Endodermal cell (in vitro differentiated cells): ENCODE measurements around the gene IFITM10. TPM values are rescaled to one million over a fixed set of nuclear protein-coding genes. Genes with fewer than 3 reads are reported as not detected.

ENCODE experiments used
- DNase-seq: peaks from one replicate; pipeline ENCODE4 v3.0.0-alpha.2; 2017
- H3K27ac ChIP-seq: 2 replicates; pipeline ENCODE4 v1.5.1; 2013; ENCODE audit warnings: mild to moderate bottlenecking, low read depth, low read length, moderate library complexity
- H3K27me3 ChIP-seq: 2 replicates; pipeline ENCODE4 v1.6.1; 2013; ENCODE audit warnings: mild to moderate bottlenecking, low read length, moderate library complexity; ENCODE audit not compliant: insufficient read depth, control insufficient read depth, poor library complexity, severe bottlenecking
- H3K36me3 ChIP-seq: 2 replicates; pipeline ENCODE4 v1.7.0; 2013; ENCODE audit warnings: mild to moderate bottlenecking, low read length, moderate library complexity; ENCODE audit not compliant: control insufficient read depth, insufficient read depth
- H3K4me1 ChIP-seq: one replicate; pipeline ENCODE4 v1.7.0; 2013; ENCODE audit warnings: low read length; ENCODE audit not compliant: control insufficient read depth, insufficient read depth
- H3K4me3 ChIP-seq: 2 replicates; pipeline ENCODE4 v1.5.1; 2013; ENCODE audit warnings: mild to moderate bottlenecking, low read length, moderate library complexity
- H3K9ac ChIP-seq: 2 replicates; pipeline ENCODE4 v1.6.1; 2013; ENCODE audit warnings: mild to moderate bottlenecking, low read length, moderate library complexity; ENCODE audit not compliant: poor library complexity, severe bottlenecking; ENCODE audit errors: extremely low read depth
- H3K9me3 ChIP-seq: 2 replicates; pipeline ENCODE4 v1.6.1; 2013; ENCODE audit warnings: mild to moderate bottlenecking, low read length, moderate library complexity; ENCODE audit not compliant: control insufficient read depth
- H3K27ac Mint-ChIP-seq: 2 replicates; pipeline ENCODE4 v1.8.0; 2020; ENCODE audit warnings: mixed read lengths
- H3K27me3 Mint-ChIP-seq: 2 replicates; pipeline ENCODE4 v1.8.0; 2021; ENCODE audit warnings: mild to moderate bottlenecking, mixed read lengths; ENCODE audit not compliant: insufficient read depth
- H3K36me3 Mint-ChIP-seq: 2 replicates; pipeline ENCODE4 v1.8.0; 2020; ENCODE audit warnings: low read depth, mixed read lengths
- H3K4me1 Mint-ChIP-seq: 2 replicates; pipeline ENCODE4 v1.8.0; 2020; ENCODE audit warnings: mixed read lengths
- H3K4me3 Mint-ChIP-seq: 2 replicates; pipeline ENCODE4 v1.8.0; 2020; ENCODE audit warnings: mild to moderate bottlenecking, moderate library complexity, mixed read lengths
- H3K9me3 Mint-ChIP-seq: 2 replicates; pipeline ENCODE4 v1.8.0; 2020; ENCODE audit warnings: mild to moderate bottlenecking, mixed read lengths
- CTCF ChIP-seq: fragments of 200-600 bp; sonication (generic); conservative IDR thresholded peaks from 2 replicates; pipeline ENCODE4 v1.5.0; 2021; ENCODE audit warnings: antibody characterized with exemption, mild to moderate bottlenecking
- WGBS, 2 experiments: methylation state at CpG; one replicate each; pipeline versions ENCODE4 v1.1.5 to v1.1.7; 2013; ENCODE audit warnings: missing lambda C conversion rate in 2 of 2, mixed read lengths in 1 of 2; ENCODE audit not compliant: insufficient coverage in 1 of 2, insufficient read length in 1 of 2; 5-methylcytosine and 5-hydroxymethylcytosine counted together
- total RNA-seq, 2 donors: library from RNA; stranded (reverse); fragmentation: NEBNext Ultra II Directional in 1 of 2; extraction: Animal tissue kit (Norgen Biotek cat#: 25700) in 1 of 2; gene quantifications; 2 replicates in 1 of 2; 3 replicates in 1 of 2; pipeline ENCODE4 v1.2.1, GENCODE V29; 2021

Gene IFITM10
- total RNA-seq, 2 donors from 2014 or later = 0.75 to 1.0 TPM

DNA sequence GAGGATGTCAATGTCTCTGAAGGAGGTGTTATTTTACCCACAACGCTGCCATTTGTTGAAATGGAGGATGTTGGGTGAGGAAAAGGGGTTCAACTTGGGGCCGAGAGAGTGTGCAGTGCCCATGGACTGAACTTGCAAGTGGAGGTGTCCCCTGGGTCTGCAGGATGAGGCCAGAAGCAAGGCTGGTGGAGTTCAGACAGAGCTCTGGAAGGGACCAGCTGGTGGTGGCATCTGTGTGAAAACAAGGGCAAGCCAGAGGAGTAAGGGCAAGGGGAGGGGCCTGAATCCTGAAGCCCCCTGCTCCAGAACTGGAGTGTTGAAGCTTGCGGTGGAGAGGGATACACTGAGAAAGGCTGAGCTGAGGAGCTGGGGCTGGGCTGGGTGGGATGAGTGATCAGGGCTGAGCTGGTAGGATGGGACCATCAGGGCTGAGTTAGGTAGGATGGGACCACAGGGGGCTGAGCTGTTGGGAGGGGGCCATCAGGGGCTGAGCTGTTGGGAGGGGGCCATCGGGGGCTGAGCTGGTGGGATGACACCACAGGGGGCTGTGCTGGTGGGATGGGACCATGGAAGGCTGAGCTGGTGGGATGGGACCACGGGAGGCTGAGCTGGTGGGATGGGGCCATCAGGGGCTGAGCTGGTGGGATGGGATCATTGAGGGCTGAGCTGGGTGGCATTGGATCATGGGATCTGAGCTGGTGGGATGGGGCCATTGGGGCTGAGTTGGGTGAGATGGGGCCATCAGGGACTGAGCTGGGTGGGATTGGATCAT lies 26.7 kb upstream of the IFITM10 start:
- no peak for DNase-seq
- Histone ChIP-seq H3K27ac (no peak overlapping the region), H3K9me3 (no peaks in the 10 kb centered on the region), H3K27me3 (no peaks in the 10 kb centered on the region), H3K36me3 (no peaks in the 10 kb centered on the region), H3K4me3 (no peak overlapping the region), H3K9ac (no peak overlapping the region), H3K4me1 (no peaks in the 10 kb centered on the region)
- Mint-ChIP-seq H3K4me1 (peaks cover 3% of the 10 kb centered on the region), H3K27ac (no peak overlapping the region), H3K27me3 (peaks cover 27% of the 10 kb centered on the region), H3K36me3 (no peaks in the 10 kb centered on the region), H3K9me3 (peaks cover 2% of the 10 kb centered on the region), H3K4me3 (no peak overlapping the region)
- 81% methylated on average over 3 to 5 of the region's 5 CpGs for WGBS, 2 experiments
- no peak for TF ChIP-seq CTCF

- Mint-ChIP-seq H3K4me3 (no peak overlapping the region), H3K4me1 (peaks cover 3% of the 10 kb centered on the region), H3K27ac (no peak overlapping the region), H3K9me3 (peaks cover 2% of the 10 kb centered on the region), H3K27me3 (peaks cover 30% of the 10 kb centered on the region), H3K36me3 (no peaks in the 10 kb centered on the region)
- no peak for DNase-seq
- Histone ChIP-seq H3K27me3 (no peaks in the 10 kb centered on the region), H3K36me3 (no peaks in the 10 kb centered on the region), H3K27ac (no peak overlapping the region), H3K4me3 (no peak overlapping the region), H3K9ac (no peak overlapping the region), H3K9me3 (no peaks in the 10 kb centered on the region), H3K4me1 (no peaks in the 10 kb centered on the region)
- no peak for TF ChIP-seq CTCF
- WGBS, 2 experiments = 92 to 93% methylated on average over 10 to 11 of the region's 11 CpGs
Observed at GRCh38 chr11:1776331-1776851, 26.0 kb upstream of the IFITM10 start.

GRCh38 chr11:1774886-1775285 lies 24.5 kb upstream of the IFITM10 start:
- Histone ChIP-seq H3K4me1 (no peaks in the 10 kb centered on the region), H3K9me3 (no peaks in the 10 kb centered on the region), H3K9ac (no peak overlapping the region), H3K36me3 (no peaks in the 10 kb centered on the region), H3K4me3 (no peak overlapping the region), H3K27ac (no peak overlapping the region), H3K27me3 (no peaks in the 10 kb centered on the region)
- no peak for TF ChIP-seq CTCF
- Mint-ChIP-seq H3K4me3 (no peak overlapping the region), H3K27me3 (peaks cover 40% of the 10 kb centered on the region), H3K36me3 (no peaks in the 10 kb centered on the region), H3K9me3 (peaks cover 2% of the 10 kb centered on the region), H3K27ac (no peak overlapping the region), H3K4me1 (peaks cover 3% of the 10 kb centered on the region)
- WGBS, 2 experiments = 79 to 80% methylated on average over 5 to 12 of the region's 12 CpGs
- DNase-seq = no peak
